HG03460 (cell line): ENCODE results near the gene SLC16A2.
"Not testable (repeated sequence)": the region's sequence is repeated elsewhere in the genome, so short reads cannot be mapped to it uniquely, and the experiment has no call there.

Experiments
- ATAC-seq: cut with Tn5 transposase; IDR thresholded peaks from one replicate; pipeline ENCODE4 v1.9.1; 2021; ENCODE audit not compliant: unreplicated experiment

Gene SLC16A2

GRCh38 chrX:74505437-74505836, 84.1 kb downstream of the SLC16A2 start:
- ATAC-seq = no peak

GRCh38 chrX:74506317-74507115, 85.2 kb downstream of the SLC16A2 start:
- peak; percentile 94 for ATAC-seq

GRCh38 chrX:74507191-74507590, 85.9 kb downstream of the SLC16A2 start:
- no peak for ATAC-seq

- ATAC-seq = no peak
Observed at GRCh38 chrX:74509989-74510388, 88.7 kb downstream of the SLC16A2 start.

- no peak for ATAC-seq
Observed at GRCh38 chrX:74510401-74510800, 89.1 kb downstream of the SLC16A2 start.

- ATAC-seq = no peak
Observed at GRCh38 chrX:74511704-74512103, 90.4 kb downstream of the SLC16A2 start.

GRCh38 chrX:74514384-74514783, 93.1 kb downstream of the SLC16A2 start:
- ATAC-seq = no peak

GRCh38 chrX:74515356-74515755, 94.1 kb downstream of the SLC16A2 start:
- ATAC-seq = no peak

GRCh38 chrX:74516013-74516412, 94.7 kb downstream of the SLC16A2 start:
- ATAC-seq = not testable (repeated sequence)

GRCh38 chrX:74519870-74520269, 98.6 kb downstream of the SLC16A2 start:
- no peak for ATAC-seq

- ATAC-seq = no peak
Observed at GRCh38 chrX:74520291-74520690, 99.0 kb downstream of the SLC16A2 start.

GRCh38 chrX:74520896-74521295, 99.6 kb downstream of the SLC16A2 start:
- ATAC-seq = no peak

GRCh38 chrX:74521961-74522751, 100.9 kb downstream of the SLC16A2 start:
- no peak for ATAC-seq

- ATAC-seq = no peak
Observed at GRCh38 chrX:74523224-74523623, 101.9 kb downstream of the SLC16A2 start.

- ATAC-seq = no peak
Observed at GRCh38 chrX:74523870-74524735, 102.8 kb downstream of the SLC16A2 start.

GRCh38 chrX:74525116-74525515, 103.8 kb downstream of the SLC16A2 start:
- no peak for ATAC-seq

GRCh38 chrX:74526764-74527163, 105.5 kb downstream of the SLC16A2 start:
- ATAC-seq = no peak

- no peak for ATAC-seq
Observed at GRCh38 chrX:74527350-74527749, 106.1 kb downstream of the SLC16A2 start.

- ATAC-seq = no peak
Observed at GRCh38 chrX:74529311-74529710, 108.0 kb downstream of the SLC16A2 start.

- ATAC-seq = no peak
Observed at GRCh38 chrX:74531081-74531480, 109.8 kb downstream of the SLC16A2 start.

- no peak for ATAC-seq
Observed at GRCh38 chrX:74534569-74535038, 113.3 kb downstream of the SLC16A2 start.
